PC-9 (cell line): ENCODE data around the gene DLK1. TPM values are rescaled to one million over a fixed set of nuclear protein-coding genes. Genes with fewer than 3 reads are reported as not detected.

Source experiments
- BruUV-seq: library from RNA; stranded (reverse); fragments of 400-500 nt; replicated peaks from 2 replicates; lab custom pipeline; 2021; lab: Mats Ljungman, UMichigan
- CTCF ChIA-PET: fragments of 300-600 bp; sonication (Branson Sonifier 250); formaldehyde crosslinking; loops from one replicate; lab custom pipeline; 2022; ENCODE audit warnings: antibody characterized with exemption; lab: Charles Lee
- POLR2A ChIA-PET: fragments of 300-600 bp; sonication (Branson Sonifier 250); formaldehyde crosslinking; loops from one replicate; lab custom pipeline; 2022; ENCODE audit warnings: antibody characterized with exemption; ENCODE audit not compliant: unreplicated experiment; lab: Charles Lee
- DNase-seq, 2 experiments: peaks; one replicate each; pipeline versions ENCODE4 v3.0.0 to v3.0.0-alpha.2; 2015 to 2022; ENCODE audit warnings: mixed read lengths in 1 of 2
- H2AFZ ChIP-seq: fragments of 200-600 bp; sonication (generic); 2 replicates; pipeline ENCODE4 v1.8.1; 2017; ENCODE audit warnings: antibody characterized with exemption
- H3F3A ChIP-seq: fragments of 200-600 bp; sonication (generic); 2 replicates; pipeline ENCODE4 v1.8.1; 2017; ENCODE audit warnings: antibody characterized with exemption, mild to moderate bottlenecking, low read depth; ENCODE audit not compliant: insufficient read depth
- H3K27ac ChIP-seq: fragments of 200-600 bp; sonication (generic); 2 replicates; pipeline ENCODE4 v1.6.1; 2016; ENCODE audit warnings: mixed run types
- H3K27me3 ChIP-seq: fragments of 200-600 bp; sonication (generic); 2 replicates; pipeline ENCODE4 v1.6.1; 2016; ENCODE audit warnings: low read depth, mixed run types; ENCODE audit not compliant: insufficient read depth
- H3K36me3 ChIP-seq: fragments of 200-600 bp; sonication (generic); 2 replicates; pipeline ENCODE4 v1.6.1; 2016; ENCODE audit warnings: low read depth, mixed run types
- H3K4me1 ChIP-seq: fragments of 200-600 bp; sonication (generic); replicated peaks from 2 replicates; pipeline ENCODE4 v1.6.1; 2016; ENCODE audit warnings: mixed run types; ENCODE audit not compliant: insufficient read depth
- H3K4me2 ChIP-seq: fragments of 200-600 bp; sonication (generic); 2 replicates; pipeline ENCODE4 v1.6.1; 2017; ENCODE audit warnings: mixed run types
- H3K4me3 ChIP-seq: fragments of 200-600 bp; sonication (generic); 2 replicates; pipeline ENCODE4 v1.6.1; 2016; ENCODE audit warnings: mixed run types
- H3K79me2 ChIP-seq: fragments of 200-600 bp; sonication (generic); 2 replicates; pipeline ENCODE4 v1.6.1; 2017; ENCODE audit warnings: low read depth, mixed run types
- H3K9me2 ChIP-seq: fragments of 200-600 bp; sonication (generic); 2 replicates; pipeline ENCODE4 v1.8.1; 2017; ENCODE audit warnings: mild to moderate bottlenecking; ENCODE audit not compliant: insufficient read depth
- H3K9me3 ChIP-seq: fragments of 200-600 bp; sonication (generic); 2 replicates; pipeline ENCODE4 v1.8.1; 2016; ENCODE audit warnings: low read depth; ENCODE audit not compliant: insufficient read depth
- H4K20me1 ChIP-seq: fragments of 200-600 bp; sonication (generic); 2 replicates; pipeline ENCODE4 v1.8.1; 2017; ENCODE audit not compliant: insufficient read depth
- EZH2 ChIP-seq: fragments of 200-600 bp; sonication (generic); IDR thresholded peaks from 2 replicates; pipeline ENCODE4 v1.8.0; 2017; ENCODE audit warnings: antibody characterized with exemption, low read depth
- intact Hi-C: fragments of 100-400 bp; cut with micrococcal nuclease; formaldehyde crosslinking; loops from one replicate; pipeline ENCODE4 v1.10.0; 2022; ENCODE audit not compliant: unreplicated experiment
- total RNA-seq: library from RNA; stranded (reverse); gene quantifications from 2 replicates; pipeline ENCODE4 v1.2.3, GENCODE V29; 2021
- TF ChIP-seq, protein P1 (sequence below): fragments of 200-600 bp; sonication (generic); conservative IDR thresholded peaks from 2 replicates; pipeline ENCODE4 v1.6.1; 2017; ENCODE audit warnings: mixed run types, antibody characterized with exemption, mild to moderate bottlenecking, moderate library complexity

The DLK1 gene
- total RNA-seq, 1 experiment from 2014 or later = not detected

DNA sequence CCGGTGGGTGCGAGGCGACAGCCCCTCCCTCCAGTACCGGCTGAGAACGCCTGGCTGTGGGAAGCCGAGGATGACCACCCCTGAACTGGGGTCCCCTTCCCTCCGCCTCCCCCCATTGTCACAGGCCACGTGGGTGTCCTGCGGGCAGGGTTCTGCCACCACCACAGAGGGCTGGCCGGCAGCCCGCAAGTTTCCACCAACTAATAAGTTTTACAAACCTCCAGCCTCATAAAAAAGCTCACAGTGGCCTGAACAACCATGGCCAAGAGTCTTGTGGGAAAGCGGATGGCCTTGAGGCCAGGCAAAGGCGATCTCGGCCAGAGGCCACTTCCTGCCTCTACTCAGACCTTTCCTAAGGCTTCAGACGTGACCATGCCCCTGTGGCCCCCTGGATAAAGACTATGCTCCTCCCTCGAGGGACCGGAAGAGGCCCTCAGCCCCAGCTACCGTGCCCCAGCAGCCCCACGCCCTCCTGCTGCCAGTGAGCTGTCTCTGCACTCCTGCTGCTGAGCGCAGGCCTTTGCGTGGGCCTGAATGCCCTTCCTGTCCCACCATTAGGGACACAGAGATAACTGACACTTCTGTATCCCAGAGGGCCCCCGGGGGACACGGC, 46.1 kb upstream of the DLK1 start:
- Histone ChIP-seq H3K9me3 (no peaks in the 10 kb centered on the region), H3K27me3 (peaks cover 9% of the 10 kb centered on the region; the same call in 1 of the 2 replicates), H3K36me3 (no peaks in the 10 kb centered on the region), H3F3A (no peaks in the 10 kb centered on the region), H3K27ac (no peak overlapping the region), H3K4me3 (no peak overlapping the region), H3K79me2 (no peaks in the 10 kb centered on the region), H3K4me1 (no peaks in the 10 kb centered on the region), H2AFZ (no peak overlapping the region), H4K20me1 (no peaks in the 10 kb centered on the region), H3K4me2 (no peak overlapping the region), H3K9me2 (no peaks in the 10 kb centered on the region)
- POLR2A ChIA-PET = no interaction called here
- TF ChIP-seq, protein P1, sequence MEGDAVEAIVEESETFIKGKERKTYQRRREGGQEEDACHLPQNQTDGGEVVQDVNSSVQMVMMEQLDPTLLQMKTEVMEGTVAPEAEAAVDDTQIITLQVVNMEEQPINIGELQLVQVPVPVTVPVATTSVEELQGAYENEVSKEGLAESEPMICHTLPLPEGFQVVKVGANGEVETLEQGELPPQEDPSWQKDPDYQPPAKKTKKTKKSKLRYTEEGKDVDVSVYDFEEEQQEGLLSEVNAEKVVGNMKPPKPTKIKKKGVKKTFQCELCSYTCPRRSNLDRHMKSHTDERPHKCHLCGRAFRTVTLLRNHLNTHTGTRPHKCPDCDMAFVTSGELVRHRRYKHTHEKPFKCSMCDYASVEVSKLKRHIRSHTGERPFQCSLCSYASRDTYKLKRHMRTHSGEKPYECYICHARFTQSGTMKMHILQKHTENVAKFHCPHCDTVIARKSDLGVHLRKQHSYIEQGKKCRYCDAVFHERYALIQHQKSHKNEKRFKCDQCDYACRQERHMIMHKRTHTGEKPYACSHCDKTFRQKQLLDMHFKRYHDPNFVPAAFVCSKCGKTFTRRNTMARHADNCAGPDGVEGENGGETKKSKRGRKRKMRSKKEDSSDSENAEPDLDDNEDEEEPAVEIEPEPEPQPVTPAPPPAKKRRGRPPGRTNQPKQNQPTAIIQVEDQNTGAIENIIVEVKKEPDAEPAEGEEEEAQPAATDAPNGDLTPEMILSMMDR = no peak
- TF ChIP-seq EZH2 = no peak
- BruUV-seq = no TSS peak
- CTCF ChIA-PET = no interaction called here
- no peak for DNase-seq
- intact Hi-C loops = no loop called here

DNA sequence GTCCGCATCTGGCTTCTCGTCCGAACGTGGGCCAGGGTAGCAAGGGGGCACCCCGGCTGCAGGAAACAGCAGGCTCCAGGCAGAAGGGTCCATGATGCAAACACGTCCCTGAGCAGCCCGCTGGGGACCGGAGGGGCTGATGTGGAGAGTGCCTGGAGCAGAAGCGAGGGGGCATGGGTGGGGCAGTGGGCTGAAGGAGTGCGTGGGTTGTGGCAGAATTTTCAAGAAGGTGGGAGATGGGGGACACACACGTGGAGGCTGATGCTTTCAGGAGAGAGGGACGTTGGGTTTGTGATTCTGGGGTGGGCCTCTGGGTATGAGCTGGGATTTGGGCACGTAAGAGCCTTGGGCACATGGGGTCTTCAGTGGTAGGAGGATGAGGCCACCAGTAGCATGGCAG, 45.6 kb upstream of the DLK1 start:
- Histone ChIP-seq H3K9me3 (no peaks in the 10 kb centered on the region), H3K4me1 (no peaks in the 10 kb centered on the region), H3K9me2 (no peaks in the 10 kb centered on the region), H3K4me3 (no peak overlapping the region), H4K20me1 (no peaks in the 10 kb centered on the region), H3K79me2 (no peaks in the 10 kb centered on the region), H3F3A (no peaks in the 10 kb centered on the region), H3K27me3 (peaks cover 6% of the 10 kb centered on the region; the same call in 1 of the 2 replicates), H3K4me2 (no peak overlapping the region), H2AFZ (no peak overlapping the region), H3K36me3 (no peaks in the 10 kb centered on the region), H3K27ac (no peak overlapping the region)
- BruUV-seq = no TSS peak
- intact Hi-C loops = no loop called here
- ChIA-PET POLR2A (no interaction called here), CTCF (no interaction called here)
- no peak for DNase-seq
- TF ChIP-seq, protein P1 = no peak
- no peak for TF ChIP-seq EZH2

DNA sequence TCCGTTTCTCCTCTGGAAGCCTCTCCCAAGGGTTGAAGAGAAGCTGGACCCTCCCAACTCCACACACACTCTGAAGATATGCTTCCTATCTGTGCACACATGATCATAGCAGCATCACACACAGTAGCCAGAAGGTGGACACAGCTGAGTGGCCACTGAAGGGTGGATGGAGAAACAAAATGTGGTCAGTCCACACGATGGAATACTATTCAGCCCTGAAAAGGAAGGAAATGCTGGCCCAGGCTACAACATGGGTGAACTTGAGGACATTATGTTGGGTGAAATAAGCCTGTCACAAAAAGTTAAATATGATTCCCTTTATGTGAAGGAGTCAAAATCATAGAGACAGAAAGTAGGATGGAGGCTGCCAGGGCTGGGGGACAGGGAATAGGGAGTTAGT, 43.9 kb upstream of the DLK1 start:
- Histone ChIP-seq H3K4me2 (no peak overlapping the region), H4K20me1 (no peaks in the 10 kb centered on the region), H3K27ac (no peak overlapping the region), H2AFZ (no peak overlapping the region), H3K27me3 (no peaks in the 10 kb centered on the region), H3K4me1 (no peaks in the 10 kb centered on the region), H3K4me3 (no peak overlapping the region), H3F3A (no peaks in the 10 kb centered on the region), H3K36me3 (no peaks in the 10 kb centered on the region), H3K79me2 (no peaks in the 10 kb centered on the region), H3K9me2 (no peaks in the 10 kb centered on the region), H3K9me3 (no peaks in the 10 kb centered on the region)
- TF ChIP-seq, protein P1 = no peak
- TF ChIP-seq EZH2 = no peak
- CTCF ChIA-PET = no interaction called here
- no peak for DNase-seq
- POLR2A ChIA-PET = no interaction called here
- intact Hi-C loops = no loop called here
- no TSS peak for BruUV-seq
